NCI-H345 (cell line): ENCODE measurements around the gene CRIM1.
A peak's percentile ranks its signal among the peaks of the same experiment; 100 is the strongest.

Source experiments
- DNase-seq: peaks from one replicate; lab custom pipeline; 2025; lab: John Stamatoyannopoulos, UW

The CRIM1 gene

DNA sequence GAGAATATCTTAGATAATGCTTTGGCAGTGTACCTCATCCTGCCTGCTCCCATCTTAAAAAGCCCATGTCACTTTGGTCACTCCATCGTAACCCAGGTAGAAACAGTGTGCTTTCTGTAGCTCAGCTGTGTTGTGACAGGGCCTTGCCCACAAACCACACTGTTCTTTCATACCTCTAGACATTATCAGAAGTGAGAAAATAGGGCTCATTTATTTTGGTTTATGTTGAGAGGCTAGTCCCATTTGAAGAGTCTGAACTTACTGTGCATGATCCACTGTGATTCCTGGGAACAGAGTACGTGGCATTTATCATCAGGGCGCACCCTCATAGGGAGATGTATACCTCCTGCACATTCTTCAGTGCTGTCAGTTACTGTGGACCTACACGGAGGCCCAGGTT is 172.7 kb downstream of the CRIM1 start:
- no peak for DNase-seq

- no peak for DNase-seq
Measured at GRCh38 chr2:36528766-36529392, 173.3 kb downstream of the CRIM1 start.

- DNase-seq, result no peak
Measured at GRCh38 chr2:36530178-36530982, 174.8 kb downstream of the CRIM1 start.

- DNase-seq, result no peak
Measured at GRCh38 chr2:36530983-36531354, 175.4 kb downstream of the CRIM1 start.

- no peak for DNase-seq
Measured at GRCh38 chr2:36534275-36534799, 178.8 kb downstream of the CRIM1 start.

DNA sequence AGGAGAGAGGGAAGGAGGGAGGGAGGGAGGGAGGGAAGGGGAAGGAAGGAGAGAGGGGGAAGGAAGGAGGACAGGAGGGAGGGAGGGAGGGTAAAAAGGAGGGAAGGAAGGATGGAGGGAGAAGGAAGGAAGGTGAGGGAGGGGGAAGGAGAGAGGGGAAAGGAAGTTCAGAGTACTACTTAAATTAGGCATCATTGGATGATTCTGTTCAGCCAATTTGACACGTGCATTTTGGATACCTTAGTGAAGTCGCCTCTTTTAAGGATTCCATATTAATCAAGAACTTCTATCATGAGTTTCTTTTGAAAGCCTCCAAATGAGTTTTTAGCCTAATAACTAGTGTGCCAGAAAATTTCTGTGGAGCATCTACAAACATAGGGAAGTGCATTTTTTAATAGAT is 179.5 kb downstream of the CRIM1 start:
- DNase-seq, result no peak

DNA sequence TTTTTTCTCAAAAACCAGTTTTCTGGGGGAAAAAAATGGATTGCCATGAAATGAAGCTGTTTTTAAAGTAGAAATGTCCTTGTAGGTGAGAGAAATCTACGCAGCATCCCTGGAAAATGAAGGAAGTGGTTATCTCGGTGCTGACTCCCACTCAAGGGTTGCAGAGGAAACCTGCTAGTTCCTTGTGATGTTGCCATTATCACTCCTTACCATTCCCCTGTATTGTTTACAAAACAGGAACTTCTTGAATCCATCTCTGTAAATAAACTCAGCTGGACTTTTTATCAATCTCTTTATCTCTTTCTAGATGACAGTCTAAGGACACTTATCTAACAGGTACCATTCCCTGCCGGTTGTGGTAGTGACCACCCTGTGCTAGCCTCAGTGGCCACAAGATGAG is 181.2 kb downstream of the CRIM1 start:
- no peak for DNase-seq

DNA sequence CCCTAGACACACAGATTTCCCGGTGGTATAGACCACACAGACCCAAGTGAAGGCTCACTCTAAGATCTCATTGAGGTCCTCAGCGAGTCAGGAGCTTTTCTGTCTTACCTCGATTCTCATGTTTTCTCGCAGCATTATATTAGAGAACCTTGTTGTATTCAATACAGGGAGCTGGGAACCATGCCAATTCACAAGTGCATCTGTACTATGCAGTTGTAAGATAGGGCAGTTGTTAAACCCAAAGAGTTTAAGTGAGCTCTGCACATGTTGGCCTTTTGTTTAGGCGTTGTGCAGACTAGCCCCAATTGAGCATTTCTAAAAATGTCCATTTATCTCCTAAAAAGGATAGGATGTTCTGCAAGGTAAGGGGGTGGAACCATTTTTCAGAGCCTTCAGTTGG is 182.8 kb downstream of the CRIM1 start:
- peak; percentile 92 for DNase-seq

DNA sequence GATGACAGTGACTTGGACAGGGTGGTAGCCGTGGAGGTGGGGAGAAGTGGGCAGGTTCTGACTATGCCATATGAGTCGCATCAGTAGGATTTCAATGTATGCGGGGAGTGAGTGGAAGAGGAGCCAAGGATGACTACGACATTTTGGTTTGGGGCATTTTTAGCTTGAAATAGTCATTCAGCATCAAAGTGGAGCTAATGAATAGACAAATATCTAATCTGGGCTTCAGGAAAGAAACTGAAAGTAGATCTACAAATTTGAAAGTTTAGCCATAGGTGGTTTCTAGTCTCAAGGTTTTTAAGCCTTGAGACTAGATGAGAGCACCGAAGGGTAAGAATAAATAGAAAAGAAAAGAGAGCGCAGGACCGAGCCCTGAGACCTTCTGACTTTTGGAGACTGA is 184.1 kb downstream of the CRIM1 start:
- no peak for DNase-seq

DNA sequence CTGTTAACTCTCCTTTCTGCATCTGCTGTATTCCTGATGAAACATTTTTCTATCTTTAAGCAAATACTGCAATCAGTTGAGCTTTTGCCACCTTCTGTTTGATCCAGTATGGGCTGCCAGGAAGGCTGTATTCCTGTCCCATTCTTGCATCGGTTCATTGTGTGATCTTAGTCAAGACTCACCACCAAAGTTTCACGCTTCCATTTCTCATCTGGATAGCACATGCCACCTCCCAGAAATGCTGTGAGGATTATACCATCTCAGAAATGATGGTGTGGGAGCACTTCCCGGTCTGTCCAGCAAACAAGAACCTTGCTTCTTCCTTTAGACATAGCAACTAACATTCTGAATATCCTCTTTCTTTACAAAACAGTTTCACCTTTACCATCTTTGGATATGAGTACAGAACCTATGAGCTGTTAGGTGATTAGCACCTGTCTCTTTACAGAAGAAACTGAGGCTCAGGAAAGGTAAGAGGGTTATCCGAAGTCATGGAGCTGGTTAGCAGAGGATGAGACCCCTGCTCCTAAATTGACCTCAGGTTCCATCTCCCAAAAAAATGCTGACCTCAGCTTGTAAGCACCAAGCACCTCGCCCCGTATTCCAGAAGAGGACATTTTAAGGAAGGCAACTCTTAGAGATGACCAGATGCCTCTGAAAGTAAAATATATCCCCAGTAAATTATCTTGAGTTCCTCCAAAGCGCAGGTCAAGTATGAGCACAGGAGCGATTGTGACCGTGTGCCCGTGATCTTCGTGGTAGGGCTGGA is 185.6 kb downstream of the CRIM1 start:
- no peak for DNase-seq

- no peak for DNase-seq
Measured at GRCh38 chr2:36541891-36542595, 186.5 kb downstream of the CRIM1 start.

GRCh38 chr2:36544638-36545338 is 189.2 kb downstream of the CRIM1 start:
- DNase-seq, result no peak

GRCh38 chr2:36545871-36546416 is 190.4 kb downstream of the CRIM1 start:
- no peak for DNase-seq

DNA sequence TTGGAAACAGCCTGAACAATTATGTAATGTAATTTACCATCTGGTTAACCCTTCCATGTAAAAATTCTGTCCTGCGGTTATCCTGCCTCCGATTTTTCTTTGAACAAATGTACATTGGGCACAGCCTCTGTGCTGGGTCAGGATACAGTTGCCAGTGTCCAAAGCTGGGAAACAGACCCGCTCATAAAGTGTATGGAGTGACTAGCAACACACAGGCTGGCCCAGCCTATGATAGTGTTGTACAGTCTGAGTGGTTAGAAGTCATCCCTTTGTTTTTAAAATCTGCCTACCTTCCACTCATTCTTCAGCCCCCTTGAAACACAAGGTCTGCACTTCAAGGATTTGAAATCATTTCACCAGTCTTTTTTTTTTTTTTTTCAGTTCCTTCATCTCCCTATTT is 192.3 kb downstream of the CRIM1 start:
- no peak for DNase-seq

DNA sequence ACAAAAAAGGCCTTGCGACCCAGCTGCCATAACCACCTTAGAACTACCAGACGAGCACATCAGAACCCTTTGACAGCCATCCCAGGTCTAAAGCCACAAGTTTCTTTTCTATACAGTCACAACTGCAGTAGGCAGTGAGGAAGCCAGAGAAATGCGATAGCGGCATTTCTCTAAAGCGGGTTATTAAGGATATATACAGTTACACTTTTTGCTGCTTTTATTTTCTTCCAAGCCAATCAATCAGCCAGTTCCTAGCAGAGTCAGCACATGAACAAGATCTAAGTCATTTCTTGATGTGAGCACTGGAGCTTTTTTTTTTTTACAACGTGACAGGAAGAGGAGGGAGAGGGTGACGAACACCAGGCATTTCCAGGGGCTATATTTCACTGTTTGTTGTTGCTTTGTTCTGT is 193.6 kb downstream of the CRIM1 start:
- no peak for DNase-seq

GRCh38 chr2:36550006-36550405 is 194.4 kb downstream of the CRIM1 start:
- DNase-seq, result no peak

- no peak for DNase-seq
Measured at GRCh38 chr2:36553683-36554082, 198.1 kb downstream of the CRIM1 start.

DNA sequence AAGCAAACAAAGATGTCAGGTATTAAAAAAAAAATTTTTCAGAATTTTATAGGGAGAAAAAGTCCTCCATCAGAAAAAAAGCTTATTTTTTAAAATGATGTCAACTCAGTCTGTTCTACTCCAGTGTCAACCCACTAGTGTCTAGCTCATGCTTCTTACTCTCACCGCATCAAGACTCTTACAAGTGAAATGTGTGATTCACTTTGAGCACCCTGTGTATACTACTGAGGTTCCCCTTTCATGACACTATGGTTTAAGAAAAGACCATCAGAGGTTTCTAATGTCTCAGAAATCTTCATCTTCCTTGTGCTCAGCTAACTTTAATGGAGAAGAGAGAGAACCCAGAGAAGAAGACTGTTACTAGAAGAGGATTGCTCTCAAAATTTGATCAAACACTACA is 199.0 kb downstream of the CRIM1 start:
- DNase-seq, result no peak

- no peak for DNase-seq
Measured at GRCh38 chr2:36555789-36556188, 200.2 kb downstream of the CRIM1 start.

DNA sequence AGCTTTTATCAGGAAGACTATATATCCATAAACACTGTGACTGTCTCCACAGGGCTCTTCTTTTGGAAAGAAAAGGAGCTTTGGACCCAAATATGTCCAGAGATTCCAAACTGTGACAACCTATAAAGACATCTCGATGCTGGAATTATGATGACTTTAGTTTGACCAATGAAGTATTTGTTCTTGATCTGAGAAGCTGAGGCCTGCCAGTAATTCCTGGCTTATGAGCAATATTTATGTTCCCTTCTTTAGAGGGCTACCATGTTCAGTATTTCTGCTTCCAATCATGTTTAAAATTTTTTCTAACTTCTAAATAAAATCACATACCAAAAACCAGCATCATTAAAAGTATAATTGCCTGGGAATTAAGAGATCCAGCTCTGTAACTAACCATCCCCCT is 201.3 kb downstream of the CRIM1 start:
- no peak for DNase-seq

- DNase-seq, result no peak
Measured at GRCh38 chr2:36559221-36559942, 203.8 kb downstream of the CRIM1 start.
